SH-SY5Y (cell line): ENCODE measurements around the gene CA10.

Experiments
- GATA2 ChIP-seq: IDR thresholded peaks from 2 replicates; pipeline ENCODE4 v1.6.1; 2011; ENCODE audit warnings: mild to moderate bottlenecking, low read depth, low read length
- GATA3 ChIP-seq: IDR thresholded peaks from 2 replicates; pipeline ENCODE4 v1.6.1; 2011; ENCODE audit warnings: low read depth, mild to moderate bottlenecking, low read length, moderate library complexity

DNA sequence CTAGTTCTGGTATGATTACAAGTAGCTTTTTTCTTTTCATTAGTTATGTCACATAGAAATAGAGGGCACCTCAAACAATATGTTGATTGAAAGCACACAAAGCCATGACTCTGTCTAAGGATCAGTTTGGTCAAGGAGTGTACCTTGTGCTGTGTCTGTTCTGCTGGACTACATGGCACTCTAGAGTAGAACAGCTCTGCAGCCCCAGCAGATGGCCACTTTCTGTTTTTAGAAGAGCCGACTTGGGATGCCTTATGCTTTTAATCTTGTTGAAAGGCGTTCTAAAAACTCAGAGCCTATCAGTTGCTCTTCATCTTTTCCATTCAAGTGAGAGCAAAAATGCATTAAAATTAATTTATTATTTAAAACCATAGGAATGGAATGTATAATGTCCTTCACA lies 49.3 kb upstream of the CA10 start:
- no peak for TF ChIP-seq GATA2
- TF ChIP-seq GATA3 = no peak
